Activated CD4-positive, CD25-positive, alpha-beta regulatory T cell treated with anti-CD3 and anti-CD28 coated beads, Interleukin-2, amount 50 U/mL, for 72 hours (primary cell): ENCODE results near the gene ALG2.
"Not testable (repeated sequence)": the region's sequence is repeated elsewhere in the genome, so short reads cannot be mapped to it uniquely, and the experiment has no call there.

Experiments
- DNase-seq: peaks from one replicate; pipeline ENCODE4 v3.0.0; 2021

The ALG2 gene

GRCh38 chr9:99221621-99222415 is at the start of gene ALG2, which contains the start of gene SEC61B:
TSS of gene ALG2 (minus strand) at chr9:99221942. CDS start at chr9:99221894, 48 bp downstream.
TSS of gene SEC61B (plus strand) at chr9:99222282. CDS start at chr9:99222364, 82 bp downstream.
- DNase-seq: peak; percentile 90

GRCh38 chr9:99270491-99270890 is 48.7 kb upstream of the ALG2 start:
- DNase-seq: no peak

- DNase-seq: no peak
Measured at GRCh38 chr9:99269416-99269815, 47.7 kb upstream of the ALG2 start.

- DNase-seq: peak; percentile 72
Measured at GRCh38 chr9:99266255-99267023, 44.7 kb upstream of the ALG2 start.

GRCh38 chr9:99265691-99266090 is 43.9 kb upstream of the ALG2 start:
- no peak for DNase-seq

GRCh38 chr9:99264070-99264680 is 42.4 kb upstream of the ALG2 start:
- DNase-seq: no peak

GRCh38 chr9:99262949-99263418 is 41.2 kb upstream of the ALG2 start:
- no peak for DNase-seq

GRCh38 chr9:99261923-99262322 is 40.2 kb upstream of the ALG2 start:
- DNase-seq: no peak

GRCh38 chr9:99259231-99259918 is 37.6 kb upstream of the ALG2 start:
- no peak for DNase-seq

- DNase-seq: no peak
Measured at GRCh38 chr9:99257723-99258389, 36.1 kb upstream of the ALG2 start.

GRCh38 chr9:99255651-99256050 is 33.9 kb upstream of the ALG2 start:
- DNase-seq: no peak

GRCh38 chr9:99253772-99254431 is 32.2 kb upstream of the ALG2 start:
- peak; percentile 73 for DNase-seq

- peak; percentile 52 for DNase-seq
Measured at GRCh38 chr9:99253134-99253533, 31.4 kb upstream of the ALG2 start.

GRCh38 chr9:99251157-99251556 is 29.4 kb upstream of the ALG2 start:
- no peak for DNase-seq

- no peak for DNase-seq
Measured at GRCh38 chr9:99249619-99250018, 27.9 kb upstream of the ALG2 start.

- no peak for DNase-seq
Measured at GRCh38 chr9:99244344-99245260, 22.9 kb upstream of the ALG2 start.

GRCh38 chr9:99241106-99241505 is 19.4 kb upstream of the ALG2 start:
- DNase-seq: no peak

GRCh38 chr9:99239341-99240060 is 17.8 kb upstream of the ALG2 start:
- DNase-seq: no peak

- no peak for DNase-seq
Measured at GRCh38 chr9:99238331-99238730, 16.6 kb upstream of the ALG2 start.

GRCh38 chr9:99237849-99238248 is 16.1 kb upstream of the ALG2 start:
- not testable (repeated sequence) for DNase-seq
